SK-N-SH treated with all-trans-retinoic acid at 6 μM for 48 hours (cell line): ENCODE measurements around the gene RBL2.
"Not testable (repeated sequence)": the region's sequence is repeated elsewhere in the genome, so short reads cannot be mapped to it uniquely, and the experiment has no call there.

ENCODE experiments used
- ATAC-seq: fragments of 200-7000 bp; cut with Tn5 transposase; 3 replicates; pipeline ENCODE4 v1.9.1; 2020; ENCODE audit warnings: mild to moderate bottlenecking, moderate library complexity
- ARNTL ChIP-seq: fragments of 450-650 bp; formaldehyde crosslinking; IDR thresholded peaks from 2 replicates; pipeline ENCODE4 v1.5.0; 2020; ENCODE audit warnings: low read depth, mild to moderate bottlenecking, moderate library complexity, borderline replicate concordance
- BACH2 ChIP-seq: fragments of 250-450 bp; sonication (Bioruptor Pico); IDR thresholded peaks from 2 replicates; pipeline ENCODE4 v1.9.0; 2021; ENCODE audit warnings: mild to moderate bottlenecking, borderline replicate concordance
- CSDC2 ChIP-seq: fragments of 250-450 bp; sonication (Bioruptor Pico); IDR thresholded peaks from 2 replicates; pipeline ENCODE4 v1.5.0; 2020; ENCODE audit warnings: mild to moderate bottlenecking, moderate library complexity
- ESRRG ChIP-seq: fragments of 250-450 bp; sonication (Bioruptor Pico); IDR thresholded peaks from 2 replicates; pipeline ENCODE4 v1.6.1; 2021; ENCODE audit warnings: mild to moderate bottlenecking
- GLIS3 ChIP-seq: fragments of 250-450 bp; sonication (Bioruptor Pico); IDR thresholded peaks from 2 replicates; pipeline ENCODE4 v1.5.0; 2020; ENCODE audit warnings: mild to moderate bottlenecking, moderate library complexity
- ISL1 ChIP-seq: fragments of 250-450 bp; sonication (Bioruptor Pico); IDR thresholded peaks from 2 replicates; pipeline ENCODE4 v2.1.2; 2022; ENCODE audit warnings: mild to moderate bottlenecking, moderate library complexity
- OSR1 ChIP-seq: fragments of 250-450 bp; sonication (Bioruptor Pico); IDR thresholded peaks from 2 replicates; pipeline ENCODE4 v1.8.0; 2022; ENCODE audit warnings: moderate library complexity, mild to moderate bottlenecking, inconsistent platforms
- POU6F1 ChIP-seq: fragments of 250-450 bp; sonication (Bioruptor Pico); IDR thresholded peaks from 2 replicates; pipeline ENCODE4 v1.8.0; 2021; ENCODE audit warnings: low read depth, mild to moderate bottlenecking, moderate library complexity, borderline replicate concordance
- PPARA ChIP-seq: fragments of 250-450 bp; sonication (Bioruptor Pico); IDR thresholded peaks from 2 replicates; pipeline ENCODE4 v1.5.0; 2020; ENCODE audit warnings: mild to moderate bottlenecking, borderline replicate concordance
- RARB ChIP-seq: fragments of 250-450 bp; sonication (Bioruptor Pico); IDR thresholded peaks from 2 replicates; pipeline ENCODE4 v1.8.0; 2021; ENCODE audit warnings: mild to moderate bottlenecking, moderate library complexity
- ZFP30 ChIP-seq: fragments of 450-650 bp; formaldehyde crosslinking; IDR thresholded peaks from 2 replicates; pipeline ENCODE4 v1.5.0; 2022; ENCODE audit warnings: mild to moderate bottlenecking, moderate library complexity
- ZNF565 ChIP-seq: fragments of 450-650 bp; formaldehyde crosslinking; conservative IDR thresholded peaks from 2 replicates; pipeline ENCODE4 v1.5.0; 2020; ENCODE audit warnings: low read depth, mild to moderate bottlenecking, moderate library complexity
- ZNF8 ChIP-seq: fragments of 450-650 bp; formaldehyde crosslinking; IDR thresholded peaks from 2 replicates; pipeline ENCODE4 v1.5.0; 2020; ENCODE audit warnings: mild to moderate bottlenecking, moderate library complexity
- TF ChIP-seq, protein P1 (sequence below): fragments of 250-450 bp; sonication (Bioruptor Pico); IDR thresholded peaks from 2 replicates; pipeline ENCODE4 v1.8.0; 2020; ENCODE audit warnings: mild to moderate bottlenecking, moderate library complexity, borderline replicate concordance
- TF ChIP-seq, protein P2 (sequence below): fragments of 250-450 bp; sonication (Bioruptor Pico); IDR thresholded peaks from 2 replicates; pipeline ENCODE4 v1.5.1; 2021; ENCODE audit warnings: mild to moderate bottlenecking, moderate library complexity
- TF ChIP-seq, protein P3 (sequence below): fragments of 250-450 bp; sonication (Bioruptor Pico); IDR thresholded peaks from 2 replicates; pipeline ENCODE4 v1.5.0; 2020; ENCODE audit warnings: mild to moderate bottlenecking, moderate library complexity

RBL2 gene, protein sequence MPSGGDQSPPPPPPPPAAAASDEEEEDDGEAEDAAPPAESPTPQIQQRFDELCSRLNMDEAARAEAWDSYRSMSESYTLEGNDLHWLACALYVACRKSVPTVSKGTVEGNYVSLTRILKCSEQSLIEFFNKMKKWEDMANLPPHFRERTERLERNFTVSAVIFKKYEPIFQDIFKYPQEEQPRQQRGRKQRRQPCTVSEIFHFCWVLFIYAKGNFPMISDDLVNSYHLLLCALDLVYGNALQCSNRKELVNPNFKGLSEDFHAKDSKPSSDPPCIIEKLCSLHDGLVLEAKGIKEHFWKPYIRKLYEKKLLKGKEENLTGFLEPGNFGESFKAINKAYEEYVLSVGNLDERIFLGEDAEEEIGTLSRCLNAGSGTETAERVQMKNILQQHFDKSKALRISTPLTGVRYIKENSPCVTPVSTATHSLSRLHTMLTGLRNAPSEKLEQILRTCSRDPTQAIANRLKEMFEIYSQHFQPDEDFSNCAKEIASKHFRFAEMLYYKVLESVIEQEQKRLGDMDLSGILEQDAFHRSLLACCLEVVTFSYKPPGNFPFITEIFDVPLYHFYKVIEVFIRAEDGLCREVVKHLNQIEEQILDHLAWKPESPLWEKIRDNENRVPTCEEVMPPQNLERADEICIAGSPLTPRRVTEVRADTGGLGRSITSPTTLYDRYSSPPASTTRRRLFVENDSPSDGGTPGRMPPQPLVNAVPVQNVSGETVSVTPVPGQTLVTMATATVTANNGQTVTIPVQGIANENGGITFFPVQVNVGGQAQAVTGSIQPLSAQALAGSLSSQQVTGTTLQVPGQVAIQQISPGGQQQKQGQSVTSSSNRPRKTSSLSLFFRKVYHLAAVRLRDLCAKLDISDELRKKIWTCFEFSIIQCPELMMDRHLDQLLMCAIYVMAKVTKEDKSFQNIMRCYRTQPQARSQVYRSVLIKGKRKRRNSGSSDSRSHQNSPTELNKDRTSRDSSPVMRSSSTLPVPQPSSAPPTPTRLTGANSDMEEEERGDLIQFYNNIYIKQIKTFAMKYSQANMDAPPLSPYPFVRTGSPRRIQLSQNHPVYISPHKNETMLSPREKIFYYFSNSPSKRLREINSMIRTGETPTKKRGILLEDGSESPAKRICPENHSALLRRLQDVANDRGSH

DNA sequence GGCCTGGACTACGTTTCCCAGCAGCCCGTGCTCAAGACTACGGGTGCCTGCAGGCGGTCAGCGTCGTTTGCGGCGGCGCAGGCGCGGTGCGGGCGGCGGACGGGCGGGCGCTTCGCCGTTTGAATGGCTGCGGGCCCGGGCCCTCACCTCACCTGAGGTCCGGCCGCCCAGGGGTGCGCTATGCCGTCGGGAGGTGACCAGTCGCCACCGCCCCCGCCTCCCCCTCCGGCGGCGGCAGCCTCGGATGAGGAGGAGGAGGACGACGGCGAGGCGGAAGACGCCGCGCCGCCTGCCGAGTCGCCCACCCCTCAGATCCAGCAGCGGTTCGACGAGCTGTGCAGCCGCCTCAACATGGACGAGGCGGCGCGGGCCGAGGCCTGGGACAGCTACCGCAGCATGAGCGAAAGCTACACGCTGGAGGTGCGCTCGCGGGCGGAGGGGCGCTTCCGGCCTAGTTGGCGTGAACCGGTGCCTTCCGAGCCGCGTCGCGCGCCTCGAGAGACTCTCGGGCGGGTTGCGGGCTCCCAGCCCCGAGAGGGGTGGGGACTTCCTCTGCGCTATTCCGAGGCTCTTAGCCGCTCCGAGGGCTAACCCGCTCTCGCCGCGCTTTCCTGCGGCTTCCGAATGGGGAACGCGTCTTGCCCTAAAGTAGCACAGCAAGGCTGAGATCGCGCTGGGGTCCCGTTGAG, at the start of gene RBL2:
Gene RBL2 (plus strand): TSS at position 95 of the 689 bp plus-strand sequence. CDS start 86 bp downstream, at position 181.
- peak; percentile 84 for ATAC-seq

GRCh38 chr16:53384610-53385009, 49.7 kb upstream of the RBL2 start:
- ATAC-seq, result not testable (repeated sequence)

More for the DNA sequence above, at the start of gene RBL2:
- TF ChIP-seq BACH2 (no peak), RARB (CRISPR knock-in tag) (no peak), ZNF8 (no peak), ESRRG (no peak), ISL1 (no peak), PPARA (CRISPR knock-in tag) (no peak)
- TF ChIP-seq, protein P1, sequence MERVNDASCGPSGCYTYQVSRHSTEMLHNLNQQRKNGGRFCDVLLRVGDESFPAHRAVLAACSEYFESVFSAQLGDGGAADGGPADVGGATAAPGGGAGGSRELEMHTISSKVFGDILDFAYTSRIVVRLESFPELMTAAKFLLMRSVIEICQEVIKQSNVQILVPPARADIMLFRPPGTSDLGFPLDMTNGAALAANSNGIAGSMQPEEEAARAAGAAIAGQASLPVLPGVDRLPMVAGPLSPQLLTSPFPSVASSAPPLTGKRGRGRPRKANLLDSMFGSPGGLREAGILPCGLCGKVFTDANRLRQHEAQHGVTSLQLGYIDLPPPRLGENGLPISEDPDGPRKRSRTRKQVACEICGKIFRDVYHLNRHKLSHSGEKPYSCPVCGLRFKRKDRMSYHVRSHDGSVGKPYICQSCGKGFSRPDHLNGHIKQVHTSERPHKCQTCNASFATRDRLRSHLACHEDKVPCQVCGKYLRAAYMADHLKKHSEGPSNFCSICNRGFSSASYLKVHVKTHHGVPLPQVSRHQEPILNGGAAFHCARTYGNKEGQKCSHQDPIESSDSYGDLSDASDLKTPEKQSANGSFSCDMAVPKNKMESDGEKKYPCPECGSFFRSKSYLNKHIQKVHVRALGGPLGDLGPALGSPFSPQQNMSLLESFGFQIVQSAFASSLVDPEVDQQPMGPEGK, result no peak

GRCh38 chr16:53404959-53405358, 29.3 kb upstream of the RBL2 start:
- no peak for ATAC-seq

More at GRCh38 chr16:53404959-53405358, 29.3 kb upstream of the RBL2 start:
- TF ChIP-seq ARNTL (CRISPR knock-in tag), result no peak
- TF ChIP-seq ZFP30, result no peak
- TF ChIP-seq ISL1, result no peak
- TF ChIP-seq OSR1, result no peak
- TF ChIP-seq, protein P2, sequence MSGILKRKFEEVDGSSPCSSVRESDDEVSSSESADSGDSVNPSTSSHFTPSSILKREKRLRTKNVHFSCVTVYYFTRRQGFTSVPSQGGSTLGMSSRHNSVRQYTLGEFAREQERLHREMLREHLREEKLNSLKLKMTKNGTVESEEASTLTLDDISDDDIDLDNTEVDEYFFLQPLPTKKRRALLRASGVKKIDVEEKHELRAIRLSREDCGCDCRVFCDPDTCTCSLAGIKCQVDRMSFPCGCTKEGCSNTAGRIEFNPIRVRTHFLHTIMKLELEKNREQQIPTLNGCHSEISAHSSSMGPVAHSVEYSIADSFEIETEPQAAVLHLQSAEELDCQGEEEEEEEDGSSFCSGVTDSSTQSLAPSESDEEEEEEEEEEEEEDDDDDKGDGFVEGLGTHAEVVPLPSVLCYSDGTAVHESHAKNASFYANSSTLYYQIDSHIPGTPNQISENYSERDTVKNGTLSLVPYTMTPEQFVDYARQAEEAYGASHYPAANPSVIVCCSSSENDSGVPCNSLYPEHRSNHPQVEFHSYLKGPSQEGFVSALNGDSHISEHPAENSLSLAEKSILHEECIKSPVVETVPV (CRISPR knock-in tag), result no peak
- TF ChIP-seq GLIS3, result no peak
- no peak for TF ChIP-seq POU6F1 (CRISPR knock-in tag)
- no peak for TF ChIP-seq CSDC2 (CRISPR knock-in tag)
- no peak for TF ChIP-seq RARB (CRISPR knock-in tag)
- TF ChIP-seq, protein P3, sequence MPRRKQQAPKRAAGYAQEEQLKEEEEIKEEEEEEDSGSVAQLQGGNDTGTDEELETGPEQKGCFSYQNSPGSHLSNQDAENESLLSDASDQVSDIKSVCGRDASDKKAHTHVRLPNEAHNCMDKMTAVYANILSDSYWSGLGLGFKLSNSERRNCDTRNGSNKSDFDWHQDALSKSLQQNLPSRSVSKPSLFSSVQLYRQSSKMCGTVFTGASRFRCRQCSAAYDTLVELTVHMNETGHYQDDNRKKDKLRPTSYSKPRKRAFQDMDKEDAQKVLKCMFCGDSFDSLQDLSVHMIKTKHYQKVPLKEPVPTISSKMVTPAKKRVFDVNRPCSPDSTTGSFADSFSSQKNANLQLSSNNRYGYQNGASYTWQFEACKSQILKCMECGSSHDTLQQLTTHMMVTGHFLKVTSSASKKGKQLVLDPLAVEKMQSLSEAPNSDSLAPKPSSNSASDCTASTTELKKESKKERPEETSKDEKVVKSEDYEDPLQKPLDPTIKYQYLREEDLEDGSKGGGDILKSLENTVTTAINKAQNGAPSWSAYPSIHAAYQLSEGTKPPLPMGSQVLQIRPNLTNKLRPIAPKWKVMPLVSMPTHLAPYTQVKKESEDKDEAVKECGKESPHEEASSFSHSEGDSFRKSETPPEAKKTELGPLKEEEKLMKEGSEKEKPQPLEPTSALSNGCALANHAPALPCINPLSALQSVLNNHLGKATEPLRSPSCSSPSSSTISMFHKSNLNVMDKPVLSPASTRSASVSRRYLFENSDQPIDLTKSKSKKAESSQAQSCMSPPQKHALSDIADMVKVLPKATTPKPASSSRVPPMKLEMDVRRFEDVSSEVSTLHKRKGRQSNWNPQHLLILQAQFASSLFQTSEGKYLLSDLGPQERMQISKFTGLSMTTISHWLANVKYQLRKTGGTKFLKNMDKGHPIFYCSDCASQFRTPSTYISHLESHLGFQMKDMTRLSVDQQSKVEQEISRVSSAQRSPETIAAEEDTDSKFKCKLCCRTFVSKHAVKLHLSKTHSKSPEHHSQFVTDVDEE (CRISPR knock-in tag), result no peak
- TF ChIP-seq BACH2, result no peak
- TF ChIP-seq, protein P1, result no peak
- no peak for TF ChIP-seq ZNF8
- TF ChIP-seq ZNF565, result no peak
